HCT116 (cell line): ENCODE measurements around the gene GRIPAP1. TPM values are rescaled to one million over a fixed set of nuclear protein-coding genes. Genes with fewer than 3 reads are reported as not detected.
A peak's percentile ranks its signal among the peaks of the same experiment; 100 is the strongest.

Experiments
- ATAC-seq: fragments of 200-7000 bp; cut with Tn5 transposase; 2 replicates; pipeline ENCODE4 v1.9.1; 2020; ENCODE audit warnings: mild to moderate bottlenecking, moderate library complexity
- BruUV-seq: library from RNA; stranded (reverse); fragments of 400-500 nt; replicated peaks from 2 replicates; lab custom pipeline; 2021; lab: Mats Ljungman, UMichigan
- CTCF ChIA-PET: fragments of 300-600 bp; sonication (Branson Sonifier 250); formaldehyde crosslinking; loops from one replicate; lab custom pipeline; 2021; ENCODE audit warnings: antibody characterized with exemption; lab: Charles Lee
- POLR2A ChIA-PET: fragments of 300-600, 350-600 bp; sonication (Branson Sonifier 250); formaldehyde crosslinking; loops from one replicate; lab custom pipeline; 2021; ENCODE audit warnings: antibody characterized with exemption; lab: Charles Lee
- RAD21 ChIA-PET, 2 experiments: fragments of 300-600 bp; sonication (Branson Sonifier 250); formaldehyde crosslinking; loops; one replicate each; lab custom pipeline; 2023; ENCODE audit warnings: low total read pairs in 2 of 2; ENCODE audit not compliant: uncharacterized antibody in 2 of 2, unreplicated experiment in 2 of 2, low non-redundant PET in 1 of 2; lab: Charles Lee
- DNase-seq: peaks from one replicate; pipeline ENCODE4 v3.0.0-alpha.2; 2010; ENCODE audit warnings: low read depth, low spot score
- H2AFZ ChIP-seq: fragments of 200-600 bp; shearing (Covaris generic), sonication (generic); 2 replicates; pipeline ENCODE4 v1.6.1; 2017; ENCODE audit warnings: low read depth, mixed run types, mixed read lengths, antibody characterized with exemption, low read length; ENCODE audit not compliant: poor library complexity, severe bottlenecking
- H3K27ac ChIP-seq: 2 replicates; pipeline ENCODE4 v1.5.1; 2012; ENCODE audit warnings: low read depth, low read length
- H3K27me3 ChIP-seq: fragments of 200-600 bp; sonication (generic); 2 replicates; pipeline ENCODE4 v1.6.1; 2016; ENCODE audit warnings: mixed run types, low read length, mixed read lengths; ENCODE audit not compliant: insufficient read depth
- H3K36me3 ChIP-seq, 2 experiments: fragments of 200-500 bp in 1 of 2; fragments of 200-600 bp in 1 of 2; sonication (Bioruptor generic) in 1 of 2; sonication (generic) in 1 of 2; 2 replicates each; pipeline versions ENCODE4 v1.5.1 to v1.6.1; 2014 to 2016; ENCODE audit warnings: low read length in 2 of 2, inconsistent platforms in 1 of 2, mixed read lengths in 1 of 2, mixed run types in 1 of 2; ENCODE audit not compliant: insufficient read depth in 2 of 2, control insufficient read depth in 1 of 2
- H3K4me1 ChIP-seq, 2 experiments: fragments of 200-600 bp in 1 of 2; sonication (generic) in 1 of 2; 2 replicates each; pipeline versions ENCODE4 v1.5.1 to v1.6.1; 2012 to 2017; ENCODE audit warnings: low read length in 2 of 2, inconsistent platforms in 1 of 2, mild to moderate bottlenecking in 1 of 2, mixed read lengths in 1 of 2, mixed run types in 1 of 2, moderate library complexity in 1 of 2; ENCODE audit not compliant: insufficient read depth in 2 of 2, control insufficient read depth in 1 of 2
- H3K4me2 ChIP-seq: fragments of 200-600 bp; sonication (generic); 2 replicates; pipeline ENCODE4 v1.6.1; 2017; ENCODE audit warnings: mixed run types, low read length, mixed read lengths
- H3K4me3 ChIP-seq, 2 experiments: fragments of 200-600 bp in 1 of 2; sonication (generic) in 1 of 2; replicated peaks in 1 of 2; 2 replicates each; pipeline ENCODE4 v1.5.1; 2011 to 2016; ENCODE audit warnings: low read length in 2 of 2, control low read depth in 1 of 2, low read depth in 1 of 2, mild to moderate bottlenecking in 1 of 2, mixed read lengths in 1 of 2, mixed run types in 1 of 2
- H3K79me2 ChIP-seq: fragments of 200-600 bp; sonication (generic); 2 replicates; pipeline ENCODE4 v1.6.1; 2017; ENCODE audit warnings: mild to moderate bottlenecking, mixed run types, low read length, moderate library complexity, mixed read lengths; ENCODE audit not compliant: insufficient read depth
- H3K9ac ChIP-seq: fragments of 200-600 bp; sonication (generic); 2 replicates; pipeline ENCODE4 v1.6.1; 2016; ENCODE audit warnings: low read length, mixed read lengths
- H3K9me2 ChIP-seq: fragments of 200-600 bp; sonication (generic), shearing (Covaris generic); 2 replicates; pipeline ENCODE4 v1.6.1; 2017; ENCODE audit warnings: mixed run types, mild to moderate bottlenecking, moderate library complexity; ENCODE audit not compliant: insufficient read depth
- H3K9me3 ChIP-seq, 2 experiments: fragments of 200-500 bp in 1 of 2; fragments of 200-600 bp in 1 of 2; sonication (Bioruptor generic) in 1 of 2; sonication (generic) in 1 of 2; 2 replicates each; pipeline ENCODE4 v1.6.1; 2014 to 2017; ENCODE audit warnings: low read length in 2 of 2, mixed read lengths in 2 of 2, inconsistent platforms in 1 of 2, low read depth in 1 of 2, mild to moderate bottlenecking in 1 of 2, mixed run types in 1 of 2, moderate library complexity in 1 of 2; ENCODE audit not compliant: control insufficient read depth in 1 of 2, insufficient read depth in 1 of 2
- H4K20me1 ChIP-seq: fragments of 200-600 bp; sonication (generic), shearing (Covaris generic); 2 replicates; pipeline ENCODE4 v1.6.1; 2017; ENCODE audit warnings: mixed run types, mild to moderate bottlenecking, moderate library complexity; ENCODE audit not compliant: insufficient read depth
- CBX3 ChIP-seq: IDR thresholded peaks from 2 replicates; pipeline ENCODE4 v1.6.1; 2012; ENCODE audit warnings: low read depth
- CEBPB ChIP-seq: IDR thresholded peaks from 2 replicates; pipeline ENCODE4 v1.6.1; 2012; ENCODE audit warnings: low read depth
- MAX ChIP-seq: IDR thresholded peaks from 2 replicates; pipeline ENCODE4 v1.6.1; 2012
- SRF ChIP-seq: IDR thresholded peaks from 2 replicates; pipeline ENCODE4 v1.6.1; 2012; ENCODE audit warnings: low read depth
- ZFX ChIP-seq: fragments of 450-650 bp; IDR thresholded peaks from 2 replicates; pipeline ENCODE4 v1.6.1; 2017
- ZNF274 ChIP-seq: fragments of 200-500 bp; sonication (Bioruptor generic); IDR thresholded peaks from 2 replicates; pipeline ENCODE4 v1.6.1; 2014; ENCODE audit warnings: mild to moderate bottlenecking, low read depth, low read length, inconsistent platforms
- intact Hi-C: fragments of 100-400 bp; cut with micrococcal nuclease; formaldehyde crosslinking; loops from 2 replicates; pipeline ENCODE4 v1.10.0; 2022
- total RNA-seq: library from RNA; stranded (reverse); gene quantifications from one replicate; pipeline ENCODE4 v1.2.1, GENCODE V29; 2021; ENCODE audit not compliant: unreplicated experiment

Gene GRIPAP1
- total RNA-seq, 1 experiment from 2014 or later = 39.4 TPM

DNA sequence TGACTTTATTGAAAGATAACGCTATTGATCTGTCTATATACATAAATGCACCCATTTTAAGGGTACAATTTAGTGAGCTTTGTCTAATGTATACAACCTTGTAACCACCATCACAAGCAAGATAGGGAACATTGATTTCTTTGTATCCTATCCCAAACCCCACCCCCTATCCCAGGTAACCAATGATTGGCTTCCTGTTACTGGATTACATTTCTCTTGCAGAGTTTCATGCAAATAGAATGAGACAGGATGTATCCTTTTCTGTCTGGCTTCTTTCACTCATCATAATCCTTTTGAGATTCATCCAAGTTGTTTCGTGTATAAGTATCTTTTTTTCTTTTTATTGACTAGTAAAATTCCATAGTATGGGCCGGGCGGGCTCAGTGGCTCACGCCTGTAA is 1.6 kb upstream of the GRIPAP1 start:
- Histone ChIP-seq H3K27ac (no peak overlapping the region), H3K36me3 (no peaks in the 10 kb centered on the region), H3K4me2 (no peak overlapping the region), H2AFZ (peak overlapping the region; percentile 54), H3K9me3 (no peaks in the 10 kb centered on the region), H4K20me1 (no peaks in the 10 kb centered on the region), H3K4me1 (peaks cover 0 to 10% of the 10 kb centered on the region in 2 experiments; a peak in 1 of 4 replicates), H3K79me2 (peaks cover 5% of the 10 kb centered on the region; the same call in 1 of the 2 replicates), H3K27me3 (no peaks in the 10 kb centered on the region)
- no TSS peak for BruUV-seq
- CTCF ChIA-PET = no interaction called here
- no peak for DNase-seq
- POLR2A ChIA-PET = no interaction called here
- RAD21 ChIA-PET = no interaction called here
- no peak for TF ChIP-seq SRF
- TF ChIP-seq ZNF274 = no peak
- TF ChIP-seq CEBPB = no peak
- TF ChIP-seq, all 23 proteins: peak for 0
- ATAC-seq = no peak
- H3K4me3 ChIP-seq = no peak overlapping the region
- no peak overlapping the region for H3K9ac ChIP-seq
- H3K9me2 ChIP-seq = no peaks in the 10 kb centered on the region
- intact Hi-C loops = loop anchor here (5.0 kb wide), 1 partner anchor 39 kb away; the partner anchor contains the start of gene TFE3

DNA sequence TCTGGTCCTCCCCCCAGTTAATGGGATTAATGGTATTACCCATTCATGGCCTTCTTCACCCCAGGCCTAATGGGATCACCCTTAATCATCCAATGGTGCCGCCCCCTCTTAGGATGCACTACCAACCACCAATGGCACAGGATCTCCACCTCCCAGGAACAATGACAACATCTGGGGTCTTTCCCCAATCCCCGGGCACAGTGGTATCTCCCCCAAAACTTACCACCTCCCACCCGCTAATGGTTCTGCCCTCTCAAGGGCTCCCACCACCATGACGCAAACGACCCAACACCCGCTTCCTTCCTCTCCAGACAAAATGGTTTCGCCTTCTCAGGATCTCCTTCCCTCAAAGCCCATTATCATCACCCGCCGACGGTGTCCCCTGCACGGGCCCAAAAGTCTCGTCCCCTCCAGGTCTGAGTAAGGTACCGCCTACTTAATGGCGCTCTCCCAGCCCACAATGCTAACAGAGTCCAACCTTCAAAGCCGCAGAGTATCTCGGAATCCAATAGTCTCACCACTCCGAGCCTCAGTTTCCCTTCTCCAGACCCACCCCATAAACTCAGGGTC is 458 bp downstream of the GRIPAP1 start:
- H3K9me2 ChIP-seq = no peaks in the 10 kb centered on the region
- H3K36me3 ChIP-seq = no peaks in the 10 kb centered on the region
- H2AFZ ChIP-seq = no peak overlapping the region
- H3K9ac ChIP-seq = peak overlapping the region; percentile 69
- peaks cover 0 to 10% of the 10 kb centered on the region in 2 experiments; a peak in 1 of 4 replicates for H3K4me1 ChIP-seq
- RAD21 ChIA-PET = no interaction called here
- H3K27me3 ChIP-seq = no peaks in the 10 kb centered on the region
- peak; percentile 7 for DNase-seq
- CTCF ChIA-PET = no interaction called here
- peak overlapping the region; percentile 78 for H3K4me2 ChIP-seq
- POLR2A ChIA-PET = interaction anchor here (0.6 to 1.0 kb wide), 2 partner anchors 34 to 40 kb away, joined by 4 read pairs; no protein-coding TSS in a partner anchor
- ATAC-seq = peak; percentile 61
- intact Hi-C loops = loop anchor here (5.0 kb wide), 1 partner anchor 41 kb away; the partner anchor contains the start of gene TFE3
- peaks cover 5% of the 10 kb centered on the region; the same call in 1 of the 2 replicates for H3K79me2 ChIP-seq
- 0 out of 2 replicates have a peak, but pooled peaks have one; percentile 14 for TF ChIP-seq MAX
- TF ChIP-seq ZFX = no peak
- TF ChIP-seq CBX3 = no peak
- H3K9me3 ChIP-seq = no peaks in the 10 kb centered on the region
- H3K4me3 ChIP-seq = peak overlapping the region; percentile 78 to 86
- peak overlapping the region; percentile 81 for H3K27ac ChIP-seq
- H4K20me1 ChIP-seq = no peaks in the 10 kb centered on the region
- BruUV-seq = TSS peak; percentile 57
